H9 (cell line): Measurements from ENCODE around the gene ARHGAP22. TPM values are rescaled to one million over a fixed set of nuclear protein-coding genes. Genes with fewer than 3 reads are reported as not detected.
A peak's percentile ranks its signal among the peaks of the same experiment; 100 is the strongest.

Experiments used
- DNase-seq: peaks from one replicate; pipeline ENCODE4 v3.0.0-alpha.2; 2017
- H2AFZ ChIP-seq: one replicate; pipeline ENCODE4 v1.6.1; 2013; ENCODE audit warnings: mild to moderate bottlenecking, low read length, control low read depth, moderate library complexity
- H2AK5ac ChIP-seq: 2 replicates; pipeline ENCODE4 v1.6.1; 2013; ENCODE audit warnings: low read length, control low read depth, mixed read lengths; ENCODE audit not compliant: insufficient read length
- H2BK120ac ChIP-seq: one replicate; pipeline ENCODE4 v1.6.1; 2013; ENCODE audit warnings: low read depth, mild to moderate bottlenecking, low read length, control low read depth, inconsistent platforms; ENCODE audit not compliant: poor library complexity, severe bottlenecking
- H2BK12ac ChIP-seq: 2 replicates; pipeline ENCODE4 v1.6.1; 2013; ENCODE audit warnings: low read length, control low read depth, mixed read lengths, low read depth; ENCODE audit not compliant: insufficient read length
- H2BK15ac ChIP-seq: 2 replicates; pipeline ENCODE4 v1.6.1; 2013; ENCODE audit warnings: low read depth, low read length, control low read depth
- H2BK20ac ChIP-seq: one replicate; pipeline ENCODE4 v1.6.1; 2013; ENCODE audit warnings: low read depth, mild to moderate bottlenecking, low read length, control low read depth, inconsistent platforms; ENCODE audit not compliant: poor library complexity, severe bottlenecking
- H2BK5ac ChIP-seq: 2 replicates; pipeline ENCODE4 v1.6.1; 2013; ENCODE audit warnings: low read length, control low read depth, mixed read lengths; ENCODE audit not compliant: insufficient read length
- H3K14ac ChIP-seq: 2 replicates; pipeline ENCODE4 v1.6.1; 2013; ENCODE audit warnings: low read length, control low read depth; ENCODE audit not compliant: insufficient read depth
- H3K18ac ChIP-seq: 2 replicates; pipeline ENCODE4 v1.6.1; 2013; ENCODE audit warnings: low read depth, mild to moderate bottlenecking, mixed read lengths, low read length, control low read depth; ENCODE audit not compliant: insufficient read length
- H3K23ac ChIP-seq: 2 replicates; pipeline ENCODE4 v1.6.1; 2013; ENCODE audit warnings: low read length, control low read depth, mixed read lengths, low read depth; ENCODE audit not compliant: insufficient read length
- H3K23me2 ChIP-seq: 2 replicates; pipeline ENCODE4 v1.6.1; 2013; ENCODE audit warnings: low read depth, mild to moderate bottlenecking, mixed read lengths, low read length, control low read depth; ENCODE audit not compliant: insufficient read length, poor library complexity, severe bottlenecking
- H3K27ac ChIP-seq: 2 replicates; pipeline ENCODE4 v1.5.1; 2013; ENCODE audit warnings: low read length, control low read depth, mixed read lengths, low read depth; ENCODE audit not compliant: insufficient read length
- H3K27me3 ChIP-seq: 2 replicates; pipeline ENCODE4 v1.6.1; 2013; ENCODE audit warnings: low read length, control low read depth, inconsistent platforms; ENCODE audit not compliant: insufficient read depth
- H3K4ac ChIP-seq: 2 replicates; pipeline ENCODE4 v1.6.1; 2013; ENCODE audit warnings: low read depth, mild to moderate bottlenecking, control low read depth, inconsistent platforms, low read length, moderate library complexity
- H3K4me1 ChIP-seq: 2 replicates; pipeline ENCODE4 v1.6.1; 2013; ENCODE audit warnings: low read length, control low read depth, inconsistent platforms; ENCODE audit not compliant: insufficient read depth
- H3K4me2 ChIP-seq: 2 replicates; pipeline ENCODE4 v1.6.1; 2013; ENCODE audit warnings: low read length, control low read depth, mixed read lengths; ENCODE audit not compliant: insufficient read length, insufficient read depth
- H3K56ac ChIP-seq: 2 replicates; pipeline ENCODE4 v1.6.1; 2013; ENCODE audit warnings: low read depth, mild to moderate bottlenecking, mixed read lengths, low read length, control low read depth; ENCODE audit not compliant: insufficient read length
- H3K79me1 ChIP-seq: 2 replicates; pipeline ENCODE4 v1.6.1; 2013; ENCODE audit warnings: low read depth, mild to moderate bottlenecking, moderate library complexity, low read length, control low read depth, inconsistent platforms; ENCODE audit not compliant: insufficient read depth, poor library complexity, severe bottlenecking
- H3K79me2 ChIP-seq: 2 replicates; pipeline ENCODE4 v1.6.1; 2013; ENCODE audit warnings: low read length, control low read depth, inconsistent platforms; ENCODE audit not compliant: insufficient read depth
- H3K9ac ChIP-seq: 2 replicates; pipeline ENCODE4 v1.6.1; 2013; ENCODE audit warnings: low read length, control low read depth, mixed read lengths; ENCODE audit not compliant: insufficient read length; ENCODE audit errors: extremely low read depth
- H3K9me3 ChIP-seq: one replicate; pipeline ENCODE4 v1.6.1; 2013; ENCODE audit warnings: low read depth, low read length, inconsistent platforms; ENCODE audit not compliant: control insufficient read depth
- H3T11ph ChIP-seq: one replicate; pipeline ENCODE4 v1.6.1; 2013; ENCODE audit warnings: mild to moderate bottlenecking, low read length, control low read depth, inconsistent platforms
- H4K20me1 ChIP-seq: one replicate; pipeline ENCODE4 v1.6.1; 2013; ENCODE audit not compliant: control insufficient read depth, insufficient read length, insufficient read depth
- H4K5ac ChIP-seq: 2 replicates; pipeline ENCODE4 v1.6.1; 2013; ENCODE audit warnings: low read depth, mild to moderate bottlenecking, mixed read lengths, low read length, control low read depth; ENCODE audit not compliant: insufficient read length
- H4K8ac ChIP-seq: replicated peaks from 2 replicates; pipeline ENCODE4 v1.6.1; 2013; ENCODE audit warnings: low read length, control low read depth, mixed read lengths, low read depth; ENCODE audit not compliant: insufficient read length
- H4K91ac ChIP-seq: 2 replicates; pipeline ENCODE4 v1.6.1; 2013; ENCODE audit warnings: low read depth, mild to moderate bottlenecking, moderate library complexity, mixed read lengths, low read length, control low read depth; ENCODE audit not compliant: insufficient read length
- H3K27ac Mint-ChIP-seq, 3 experiments: 2 replicates in 2 of 3; 3 replicates in 1 of 3; pipeline ENCODE4 v1.8.0; 2020 to 2021; ENCODE audit warnings: mixed read lengths in 3 of 3, mild to moderate bottlenecking in 1 of 3, moderate library complexity in 1 of 3
- H3K27me3 Mint-ChIP-seq: 2 replicates; pipeline ENCODE4 v1.8.0; 2021; ENCODE audit warnings: low read depth, mild to moderate bottlenecking, moderate library complexity, mixed read lengths
- H3K36me3 Mint-ChIP-seq, 3 experiments: 2 replicates in 2 of 3; 3 replicates in 1 of 3; pipeline ENCODE4 v1.8.0; 2020 to 2021; ENCODE audit warnings: low read depth in 3 of 3, mixed read lengths in 3 of 3; ENCODE audit not compliant: insufficient read depth in 1 of 3
- H3K4me1 Mint-ChIP-seq, 2 experiments: 2 replicates each; pipeline ENCODE4 v1.8.0; 2020; ENCODE audit warnings: mixed read lengths in 2 of 2
- H3K4me3 Mint-ChIP-seq, 2 experiments: 2 replicates in 1 of 2; 3 replicates in 1 of 2; pipeline ENCODE4 v1.8.0; 2020 to 2021; ENCODE audit warnings: mild to moderate bottlenecking in 2 of 2, mixed read lengths in 2 of 2, moderate library complexity in 1 of 2
- H3K9me3 Mint-ChIP-seq, 2 experiments: 2 replicates in 1 of 2; 3 replicates in 1 of 2; pipeline ENCODE4 v1.8.0; 2020; ENCODE audit warnings: mild to moderate bottlenecking in 2 of 2, mixed read lengths in 2 of 2, moderate library complexity in 1 of 2
- WGBS: extraction: QIAGEN DNeasy Blood & Tissue Kit; methylation state at CpG from one replicate; pipeline ENCODE4 v1.1.7; 2013; ENCODE audit warnings: missing lambda C conversion rate, low lambda C conversion rate, mixed read lengths; ENCODE audit not compliant: insufficient read length; ENCODE audit errors: extremely low coverage; 5-methylcytosine and 5-hydroxymethylcytosine counted together
- total RNA-seq: library from RNA; stranded (reverse); gene quantifications from 2 replicates; pipeline ENCODE4 v1.2.1, GENCODE V29; 2021
- TF ChIP-seq, protein P1 (sequence below): fragments of 200-600 bp; sonication (generic); conservative IDR thresholded peaks from 3 replicates; pipeline ENCODE4 v1.8.0; 2021; ENCODE audit warnings: antibody characterized with exemption, mild to moderate bottlenecking

Gene ARHGAP22
- total RNA-seq, 1 experiment from 2014 or later = 7.4 TPM

DNA sequence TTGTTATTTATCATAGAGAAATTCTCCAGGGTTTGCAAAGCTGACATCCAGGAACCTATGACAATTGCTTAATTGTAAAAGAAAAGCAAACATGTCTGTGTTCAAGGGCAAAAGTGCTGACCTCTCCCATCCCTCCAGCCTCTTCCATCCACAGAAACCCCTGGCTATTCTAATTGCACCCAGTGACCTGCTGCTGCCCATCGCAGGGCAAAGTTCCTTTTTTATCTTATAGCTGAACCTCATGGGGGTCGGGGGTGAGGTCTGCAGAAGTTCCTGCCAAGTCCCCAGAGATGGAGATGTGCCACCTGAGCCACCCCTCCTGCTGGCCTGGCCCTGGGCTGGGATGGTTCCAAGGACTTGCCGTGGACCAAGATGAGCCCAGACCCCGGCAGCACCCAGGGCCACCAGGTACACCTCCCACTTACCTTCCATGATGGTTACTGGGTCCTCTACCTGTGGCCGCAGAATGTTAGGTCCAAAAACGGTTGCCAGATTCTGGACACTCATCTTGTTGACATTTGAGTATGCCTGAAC lies 151.9 kb downstream of the ARHGAP22 start:
- no peaks in the 10 kb centered on the region for H3K9me3 Mint-ChIP-seq
- H4K20me1 ChIP-seq = no peaks in the 10 kb centered on the region
- no peak overlapping the region for H4K91ac ChIP-seq
- H3K14ac ChIP-seq = no peak overlapping the region
- H3K4me2 ChIP-seq = no peak overlapping the region
- no peak overlapping the region for H2AK5ac ChIP-seq
- peaks cover 2 to 4% (median 4%) of the 10 kb centered on the region in 3 experiments; a peak in 4 of 7 replicates for H3K36me3 Mint-ChIP-seq
- peak overlapping the region in 1 of 3 experiments; percentile 56; a peak in 2 of 7 replicates for H3K27ac Mint-ChIP-seq
- no peak overlapping the region for H4K5ac ChIP-seq
- H2BK20ac ChIP-seq = no peak overlapping the region
- no peaks in the 10 kb centered on the region for H3K79me2 ChIP-seq
- no peaks in the 10 kb centered on the region for H3K23me2 ChIP-seq
- no peaks in the 10 kb centered on the region for H3K4me1 ChIP-seq
- TF ChIP-seq, protein P1, sequence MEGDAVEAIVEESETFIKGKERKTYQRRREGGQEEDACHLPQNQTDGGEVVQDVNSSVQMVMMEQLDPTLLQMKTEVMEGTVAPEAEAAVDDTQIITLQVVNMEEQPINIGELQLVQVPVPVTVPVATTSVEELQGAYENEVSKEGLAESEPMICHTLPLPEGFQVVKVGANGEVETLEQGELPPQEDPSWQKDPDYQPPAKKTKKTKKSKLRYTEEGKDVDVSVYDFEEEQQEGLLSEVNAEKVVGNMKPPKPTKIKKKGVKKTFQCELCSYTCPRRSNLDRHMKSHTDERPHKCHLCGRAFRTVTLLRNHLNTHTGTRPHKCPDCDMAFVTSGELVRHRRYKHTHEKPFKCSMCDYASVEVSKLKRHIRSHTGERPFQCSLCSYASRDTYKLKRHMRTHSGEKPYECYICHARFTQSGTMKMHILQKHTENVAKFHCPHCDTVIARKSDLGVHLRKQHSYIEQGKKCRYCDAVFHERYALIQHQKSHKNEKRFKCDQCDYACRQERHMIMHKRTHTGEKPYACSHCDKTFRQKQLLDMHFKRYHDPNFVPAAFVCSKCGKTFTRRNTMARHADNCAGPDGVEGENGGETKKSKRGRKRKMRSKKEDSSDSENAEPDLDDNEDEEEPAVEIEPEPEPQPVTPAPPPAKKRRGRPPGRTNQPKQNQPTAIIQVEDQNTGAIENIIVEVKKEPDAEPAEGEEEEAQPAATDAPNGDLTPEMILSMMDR = no peak
- H3K4me1 Mint-ChIP-seq = peaks cover 16 to 22% of the 10 kb centered on the region in 2 experiments; a peak in 3 of 4 replicates
- no peak overlapping the region for H2AFZ ChIP-seq
- H3K9me3 ChIP-seq = no peaks in the 10 kb centered on the region
- no peak overlapping the region for H3K4me3 Mint-ChIP-seq
- no peak overlapping the region for H2BK5ac ChIP-seq
- DNase-seq = no peak
- no peaks in the 10 kb centered on the region for H3K79me1 ChIP-seq
- no peak overlapping the region for H3K4ac ChIP-seq
- no peak overlapping the region for H4K8ac ChIP-seq
- H3K27ac ChIP-seq = no peak overlapping the region
- H2BK15ac ChIP-seq = no peak overlapping the region
- H3K18ac ChIP-seq = no peak overlapping the region
- H2BK12ac ChIP-seq = no peak overlapping the region
- no peak overlapping the region for H3T11ph ChIP-seq
- no peaks in the 10 kb centered on the region for H3K27me3 ChIP-seq
- H3K9ac ChIP-seq = no peak overlapping the region
- no CpG with 5 or more reads among the region's 6 CpGs for WGBS
- H2BK120ac ChIP-seq = no peak overlapping the region
- no peaks in the 10 kb centered on the region for H3K27me3 Mint-ChIP-seq
- H3K56ac ChIP-seq = no peak overlapping the region
- H3K23ac ChIP-seq = no peak overlapping the region
